HepG2 (cell line): ENCODE measurements around the gene ADGRE2. TPM values are rescaled to one million over a fixed set of nuclear protein-coding genes. Genes with fewer than 3 reads are reported as not detected.

Experiments used
- ATAC-seq: fragments of 200-7000 bp; cut with Tn5 transposase; 3 replicates; pipeline ENCODE4 v1.9.1; 2020; ENCODE audit warnings: mild to moderate bottlenecking, moderate library complexity
- BruUV-seq: library from RNA; stranded (reverse); fragments of 400-500 nt; replicated peaks from 2 replicates; lab custom pipeline; 2021; lab: Mats Ljungman, UMichigan
- CTCF ChIA-PET: fragments of 300-600 bp; formaldehyde crosslinking; extraction: SDS; loops from one replicate; lab custom pipeline; 2021; ENCODE audit warnings: low total read pairs, inconsistent platforms, low intra/inter-chr PET ratio; lab: Yijun Ruan, JAX
- POLR2A ChIA-PET: fragments of 350-600 bp; sonication (Branson Sonifier 250); formaldehyde crosslinking; loops from one replicate; lab custom pipeline; 2020; ENCODE audit warnings: antibody characterized with exemption, inconsistent platforms; lab: Yijun Ruan, JAX
- DNase-seq: peaks from one replicate; pipeline ENCODE4 v3.0.0-alpha.2; 2015; ENCODE audit warnings: low spot score
- FAIRE-seq: peaks from 3 replicates; lab custom pipeline; 2011; peaks lifted over from hg19 to GRCh38; lab: Jason Lieb, UNC
- H2AFZ ChIP-seq: one replicate; pipeline ENCODE4 v1.6.1; 2011; ENCODE audit warnings: low read length, inconsistent platforms
- H3K27ac ChIP-seq: fragments of 300-600 bp; 3 replicates; pipeline ENCODE4 v1.8.0; 2011; ENCODE audit warnings: mixed run types, mild to moderate bottlenecking, mixed read lengths, low read length, inconsistent platforms; ENCODE audit not compliant: insufficient read depth; ENCODE audit errors: extremely low read length
- H3K27me3 ChIP-seq, 2 experiments: fragments of 200-600 bp in 1 of 2; 2 replicates in 1 of 2; 3 replicates in 1 of 2; pipeline versions ENCODE4 v1.6.0 to v1.8.0; 2011; ENCODE audit warnings: low read length in 2 of 2, mild to moderate bottlenecking in 2 of 2, moderate library complexity in 2 of 2, inconsistent platforms in 1 of 2; ENCODE audit not compliant: insufficient read depth in 2 of 2, control insufficient read depth in 1 of 2
- H3K36me3 ChIP-seq, 2 experiments: fragments of 200-600 bp in 1 of 2; replicated peaks in 1 of 2; 2 replicates in 1 of 2; 3 replicates in 1 of 2; pipeline versions ENCODE4 v1.5.1 to v1.8.0; 2011; ENCODE audit warnings: low read length in 2 of 2, inconsistent platforms in 1 of 2; ENCODE audit not compliant: insufficient read depth in 2 of 2, control insufficient read depth in 1 of 2
- H3K4me1 ChIP-seq: 2 replicates; pipeline ENCODE4 v1.5.1; 2012; ENCODE audit warnings: low read length, inconsistent platforms; ENCODE audit not compliant: insufficient read depth
- H3K4me2 ChIP-seq: 2 replicates; pipeline ENCODE4 v1.6.0; 2011; ENCODE audit warnings: low read depth, low read length, inconsistent platforms
- H3K4me3 ChIP-seq, 3 experiments: fragments of 200-600 bp in 1 of 3; sonication (generic), shearing (Covaris generic) in 1 of 3; replicated peaks in 1 of 3; 2 replicates each; pipeline ENCODE4 v1.5.1; 2011 to 2016; ENCODE audit warnings: low read length in 3 of 3, inconsistent platforms in 2 of 3, low read depth in 2 of 3, mild to moderate bottlenecking in 2 of 3, control low read depth in 1 of 3, mixed read lengths in 1 of 3; ENCODE audit not compliant: insufficient read depth in 1 of 3
- H3K79me2 ChIP-seq: one replicate; pipeline ENCODE4 v1.6.1; 2011; ENCODE audit warnings: low read length, inconsistent platforms; ENCODE audit not compliant: insufficient read depth
- H3K9ac ChIP-seq: 2 replicates; pipeline ENCODE4 v1.6.0; 2011; ENCODE audit warnings: mild to moderate bottlenecking, low read depth, low read length, inconsistent platforms; ENCODE audit not compliant: insufficient read depth
- H3K9me3 ChIP-seq: 2 replicates; pipeline ENCODE4 v1.5.1; 2012; ENCODE audit warnings: mild to moderate bottlenecking, low read length
- H4K20me1 ChIP-seq: 2 replicates; pipeline ENCODE4 v1.6.0; 2011; ENCODE audit warnings: inconsistent platforms, mild to moderate bottlenecking, low read length, moderate library complexity; ENCODE audit not compliant: insufficient read depth
- BCL3 ChIP-seq: sonication (generic); formaldehyde crosslinking; IDR thresholded peaks from 2 replicates; pipeline ENCODE4 v1.5.1; 2020; ENCODE audit warnings: mild to moderate bottlenecking, missing genetic modification reagents, moderate library complexity
- ETS1 ChIP-seq: sonication (generic); formaldehyde crosslinking; IDR thresholded peaks from 2 replicates; pipeline ENCODE4 v1.4.0; 2020; ENCODE audit warnings: missing genetic modification reagents
- GPBP1L1 ChIP-seq: sonication (generic); formaldehyde crosslinking; IDR thresholded peaks from 2 replicates; pipeline ENCODE4 v1.5.0; 2020; ENCODE audit warnings: mild to moderate bottlenecking, missing genetic modification reagents
- HNF1B ChIP-seq: sonication (generic); formaldehyde crosslinking; IDR thresholded peaks from 2 replicates; pipeline ENCODE4 v1.5.1; 2020; ENCODE audit warnings: mild to moderate bottlenecking, moderate library complexity, missing genetic modification reagents
- HOXD1 ChIP-seq: sonication (generic); formaldehyde crosslinking; IDR thresholded peaks from 2 replicates; pipeline ENCODE4 v1.5.0; 2020; ENCODE audit warnings: missing genetic modification reagents
- PAWR ChIP-seq: sonication (generic); formaldehyde crosslinking; IDR thresholded peaks from 2 replicates; pipeline ENCODE4 v1.4.0; 2020; ENCODE audit warnings: missing genetic modification reagents, mild to moderate bottlenecking, borderline replicate concordance
- ZNF354B ChIP-seq: sonication (generic); formaldehyde crosslinking; IDR thresholded peaks from 2 replicates; pipeline ENCODE4 v1.8.0; 2022; ENCODE audit warnings: mild to moderate bottlenecking, missing genetic modification reagents
- ZNF615 ChIP-seq: sonication (generic); formaldehyde crosslinking; IDR thresholded peaks from 2 replicates; pipeline ENCODE4 v1.5.0; 2020; ENCODE audit warnings: mild to moderate bottlenecking, missing genetic modification reagents, borderline replicate concordance
- ZNF75D ChIP-seq: sonication (generic); formaldehyde crosslinking; IDR thresholded peaks from 2 replicates; pipeline ENCODE4 v1.8.1; 2023; ENCODE audit warnings: missing genetic modification reagents, mild to moderate bottlenecking, borderline replicate concordance
- WGBS: methylation state at CpG from one replicate; pipeline ENCODE4 v1.1.6; 2017; ENCODE audit warnings: low lambda C conversion rate; 5-methylcytosine and 5-hydroxymethylcytosine counted together
- in situ Hi-C: cut with HindIII; loops from 2 replicates; pipeline ENCODE4 v1.10.0; 2017; ENCODE audit warnings: low pct_unique_long_range_greater_than_20kb; ENCODE audit not compliant: extremely low pct_ligation_motif_present
- intact Hi-C: fragments of 100-400 bp; cut with micrococcal nuclease; formaldehyde crosslinking; loops from one replicate; pipeline ENCODE4 v1.10.0; 2022; ENCODE audit not compliant: unreplicated experiment
- polyA plus RNA-seq, 8 experiments: library from polyadenylated mRNA; depleted of rRNA in 3 of 8; stranded (reverse) in 7 of 8; unstranded in 1 of 8; fragments of >200 nt; fragmentation: Illumina TruSeq in 4 of 8; extraction: Trizol in 4 of 8; gene quantifications; 2 replicates each; pipeline versions ENCODE4 v1.2.1 to v1.2.3, GENCODE V29; 2011 to 2016; ENCODE audit warnings: low read depth in 4 of 8, missing spikeins in 1 of 8, mixed read lengths in 1 of 8; ENCODE audit not compliant: insufficient read depth in 1 of 8
- total RNA-seq, 5 experiments: library from RNA; depleted of rRNA; stranded (reverse); fragments of >200 nt; fragmentation: Illumina TruSeq; extraction: Trizol; gene quantifications; 2 replicates each; pipeline ENCODE4 v1.2.3, GENCODE V29; 2016; ENCODE audit warnings: low read depth in 1 of 5
- TF ChIP-seq, protein P1 (sequence below): sonication (generic); formaldehyde crosslinking; IDR thresholded peaks from 2 replicates; pipeline ENCODE4 v1.5.1; 2020; ENCODE audit warnings: mild to moderate bottlenecking, missing genetic modification reagents
- TF ChIP-seq, protein P2 (sequence below): sonication (generic); formaldehyde crosslinking; IDR thresholded peaks from 2 replicates; pipeline ENCODE4 v1.4.0; 2020; ENCODE audit warnings: missing genetic modification reagents, borderline replicate concordance

Gene ADGRE2
- total and polyA plus RNA-seq, 2 of the 13 experiments (the other 11 are each of a cell fraction or from before 2014, with no cell fraction given): 0.04 TPM; not detected in 1

DNA sequence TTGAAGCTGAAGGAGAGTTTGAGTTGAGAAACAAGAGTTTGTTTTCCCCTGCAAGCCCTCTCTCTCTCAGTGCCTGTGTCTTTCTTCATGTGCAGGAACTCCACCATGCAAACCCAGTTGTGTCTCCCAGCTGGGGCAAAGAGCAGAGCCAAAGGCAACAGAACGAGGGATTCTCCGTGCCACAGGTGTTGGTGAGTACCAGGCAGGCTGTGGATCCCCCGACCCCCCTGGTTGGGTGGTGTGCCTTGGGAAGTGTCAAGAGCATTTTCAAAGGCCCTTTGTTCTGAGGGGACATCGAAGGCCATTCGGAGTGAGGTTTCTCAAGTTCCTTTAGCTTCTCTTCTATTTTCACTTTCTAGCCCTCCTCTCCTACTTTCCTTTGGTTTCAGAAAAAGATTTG lies 82.9 kb downstream of the ADGRE2 start:
- Histone ChIP-seq H3K36me3 (peaks cover 3 to 34% of the 10 kb centered on the region in 2 experiments; a peak in 4 of 5 replicates), H3K27ac (no peak overlapping the region), H3K9ac (no peak overlapping the region)
- intact Hi-C loops: no loop called here
- ATAC-seq (no peak), DNase-seq (no peak), FAIRE-seq (no peak)
- POLR2A ChIA-PET: no interaction called here
- TF ChIP-seq ETS1 (CRISPR knock-in tag) (no peak), GPBP1L1 (CRISPR knock-in tag) (no peak), HNF1B (CRISPR knock-in tag) (no peak), PAWR (CRISPR knock-in tag) (no peak), ZNF354B (no peak), BCL3 (CRISPR knock-in tag) (no peak), ZNF615 (CRISPR knock-in tag) (no peak), HOXD1 (no peak), ZNF75D (CRISPR knock-in tag) (no peak)
- TF ChIP-seq, protein P1, sequence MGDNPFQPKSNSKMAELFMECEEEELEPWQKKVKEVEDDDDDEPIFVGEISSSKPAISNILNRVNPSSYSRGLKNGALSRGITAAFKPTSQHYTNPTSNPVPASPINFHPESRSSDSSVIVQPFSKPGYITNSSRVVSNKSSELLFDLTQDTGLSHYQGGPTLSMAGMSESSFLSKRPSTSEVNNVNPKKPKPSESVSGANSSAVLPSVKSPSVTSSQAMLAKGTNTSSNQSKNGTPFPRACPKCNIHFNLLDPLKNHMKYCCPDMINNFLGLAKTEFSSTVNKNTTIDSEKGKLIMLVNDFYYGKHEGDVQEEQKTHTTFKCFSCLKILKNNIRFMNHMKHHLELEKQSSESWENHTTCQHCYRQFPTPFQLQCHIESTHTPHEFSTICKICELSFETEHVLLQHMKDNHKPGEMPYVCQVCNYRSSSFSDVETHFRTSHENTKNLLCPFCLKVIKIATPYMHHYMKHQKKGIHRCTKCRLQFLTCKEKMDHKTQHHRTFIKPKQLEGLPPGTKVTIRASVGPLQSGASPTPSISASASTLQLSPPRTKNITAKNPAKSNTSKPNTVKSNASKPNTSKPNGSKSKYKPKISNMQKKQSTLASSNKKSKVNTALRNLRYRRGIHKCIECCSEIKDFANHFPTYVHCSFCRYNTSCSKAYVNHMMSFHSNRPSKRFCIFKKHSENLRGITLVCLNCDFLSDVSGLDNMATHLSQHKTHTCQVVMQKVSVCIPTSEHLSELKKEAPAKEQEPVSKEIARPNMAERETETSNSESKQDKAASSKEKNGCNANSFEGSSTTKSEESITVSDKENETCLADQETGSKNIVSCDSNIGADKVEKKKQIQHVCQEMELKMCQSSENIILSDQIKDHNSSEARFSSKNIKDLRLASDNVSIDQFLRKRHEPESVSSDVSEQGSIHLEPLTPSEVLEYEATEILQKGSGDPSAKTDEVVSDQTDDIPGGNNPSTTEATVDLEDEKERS (CRISPR knock-in tag): no peak
- TF ChIP-seq, protein P2, sequence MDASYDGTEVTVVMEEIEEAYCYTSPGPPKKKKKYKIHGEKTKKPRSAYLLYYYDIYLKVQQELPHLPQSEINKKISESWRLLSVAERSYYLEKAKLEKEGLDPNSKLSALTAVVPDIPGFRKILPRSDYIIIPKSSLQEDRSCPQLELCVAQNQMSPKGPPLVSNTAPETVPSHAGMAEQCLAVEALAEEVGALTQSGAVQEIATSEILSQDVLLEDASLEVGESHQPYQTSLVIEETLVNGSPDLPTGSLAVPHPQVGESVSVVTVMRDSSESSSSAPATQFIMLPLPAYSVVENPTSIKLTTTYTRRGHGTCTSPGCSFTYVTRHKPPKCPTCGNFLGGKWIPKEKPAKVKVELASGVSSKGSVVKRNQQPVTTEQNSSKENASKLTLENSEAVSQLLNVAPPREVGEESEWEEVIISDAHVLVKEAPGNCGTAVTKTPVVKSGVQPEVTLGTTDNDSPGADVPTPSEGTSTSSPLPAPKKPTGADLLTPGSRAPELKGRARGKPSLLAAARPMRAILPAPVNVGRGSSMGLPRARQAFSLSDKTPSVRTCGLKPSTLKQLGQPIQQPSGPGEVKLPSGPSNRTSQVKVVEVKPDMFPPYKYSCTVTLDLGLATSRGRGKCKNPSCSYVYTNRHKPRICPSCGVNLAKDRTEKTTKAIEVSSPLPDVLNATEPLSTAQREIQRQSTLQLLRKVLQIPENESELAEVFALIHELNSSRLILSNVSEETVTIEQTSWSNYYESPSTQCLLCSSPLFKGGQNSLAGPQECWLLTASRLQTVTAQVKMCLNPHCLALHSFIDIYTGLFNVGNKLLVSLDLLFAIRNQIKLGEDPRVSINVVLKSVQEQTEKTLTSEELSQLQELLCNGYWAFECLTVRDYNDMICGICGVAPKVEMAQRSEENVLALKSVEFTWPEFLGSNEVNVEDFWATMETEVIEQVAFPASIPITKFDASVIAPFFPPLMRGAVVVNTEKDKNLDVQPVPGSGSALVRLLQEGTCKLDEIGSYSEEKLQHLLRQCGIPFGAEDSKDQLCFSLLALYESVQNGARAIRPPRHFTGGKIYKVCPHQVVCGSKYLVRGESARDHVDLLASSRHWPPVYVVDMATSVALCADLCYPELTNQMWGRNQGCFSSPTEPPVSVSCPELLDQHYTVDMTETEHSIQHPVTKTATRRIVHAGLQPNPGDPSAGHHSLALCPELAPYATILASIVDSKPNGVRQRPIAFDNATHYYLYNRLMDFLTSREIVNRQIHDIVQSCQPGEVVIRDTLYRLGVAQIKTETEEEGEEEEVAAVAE (CRISPR knock-in tag): no peak
- TF ChIP-seq, all 625 proteins: peak for 0
- H3K4me2 ChIP-seq: no peak overlapping the region
- WGBS: 87% methylated on average over 5 of the region's 5 CpGs
- no TSS peak for BruUV-seq
- H3K4me1 ChIP-seq: peaks cover 9% of the 10 kb centered on the region
- no peak overlapping the region for H2AFZ ChIP-seq
- no peaks in the 10 kb centered on the region for H4K20me1 ChIP-seq
- H3K9me3 ChIP-seq: no peaks in the 10 kb centered on the region
- CTCF ChIA-PET: no interaction called here
- in situ Hi-C loops: no loop called here
- H3K27me3 ChIP-seq: no peaks in the 10 kb centered on the region
- no peaks in the 10 kb centered on the region for H3K79me2 ChIP-seq
- H3K4me3 ChIP-seq: no peak overlapping the region
